OCI-LY1 (cell line): Measurements from ENCODE around the gene CFAP97.

Experiments
- H2AFZ ChIP-seq: fragments of 200-600 bp; sonication (generic), shearing (Covaris generic); 2 replicates; pipeline ENCODE4 v1.6.0; 2014; ENCODE audit warnings: antibody characterized with exemption, mild to moderate bottlenecking, low read length
- H3F3A ChIP-seq: fragments of 200-600 bp; sonication (generic), shearing (Covaris generic); 2 replicates; pipeline ENCODE4 v1.6.0; 2014; ENCODE audit warnings: mild to moderate bottlenecking, antibody characterized with exemption, low read length, moderate library complexity; ENCODE audit not compliant: insufficient read depth
- H3K27ac ChIP-seq: fragments of 200-600 bp; sonication (generic); 2 replicates; pipeline ENCODE4 v1.5.1; 2014; ENCODE audit warnings: low read length, mixed run types, mild to moderate bottlenecking, low read depth; ENCODE audit not compliant: poor library complexity, severe bottlenecking
- H3K27me3 ChIP-seq: fragments of 200-600 bp; sonication (generic); 2 replicates; pipeline ENCODE4 v1.6.0; 2014; ENCODE audit warnings: antibody characterized with exemption, mild to moderate bottlenecking, low read length, moderate library complexity; ENCODE audit not compliant: insufficient read depth
- H3K36me3 ChIP-seq: fragments of 200-600 bp; sonication (generic); 2 replicates; pipeline ENCODE4 v1.6.1; 2014; ENCODE audit warnings: mild to moderate bottlenecking, antibody characterized with exemption, low read length, moderate library complexity, mixed read lengths; ENCODE audit not compliant: insufficient read depth
- H3K4me1 ChIP-seq: fragments of 200-600 bp; sonication (generic); 2 replicates; pipeline ENCODE4 v1.5.1; 2014; ENCODE audit warnings: mild to moderate bottlenecking, low read length, moderate library complexity; ENCODE audit not compliant: insufficient read depth, severe bottlenecking
- H3K4me2 ChIP-seq: fragments of 200-600 bp; sonication (generic), shearing (Covaris generic); 2 replicates; pipeline ENCODE4 v1.6.1; 2014; ENCODE audit warnings: low read length
- H3K4me3 ChIP-seq: fragments of 200-600 bp; sonication (generic); 2 replicates; pipeline ENCODE4 v1.5.1; 2014; ENCODE audit warnings: low read length, low read depth, mild to moderate bottlenecking, mixed read lengths; ENCODE audit not compliant: poor library complexity, severe bottlenecking
- H3K79me2 ChIP-seq: fragments of 200-600 bp; shearing (Covaris generic); 2 replicates; pipeline ENCODE4 v1.6.1; 2016; ENCODE audit warnings: mixed run types, low read length, mixed read lengths; ENCODE audit not compliant: insufficient read depth
- H3K9ac ChIP-seq: fragments of 200-600 bp; sonication (generic), shearing (Covaris generic); 2 replicates; pipeline ENCODE4 v1.6.1; 2014; ENCODE audit warnings: mild to moderate bottlenecking, low read length, mixed read lengths
- H3K9me2 ChIP-seq: fragments of 200-600 bp; sonication (generic), shearing (Covaris generic); 2 replicates; pipeline ENCODE4 v1.6.1; 2014; ENCODE audit warnings: low read depth, mild to moderate bottlenecking, low read length, mixed read lengths
- H3K9me3 ChIP-seq: fragments of 200-600 bp; shearing (Covaris generic); 2 replicates; pipeline ENCODE4 v1.6.1; 2014; ENCODE audit warnings: low read length, mixed read lengths
- H4K20me1 ChIP-seq: fragments of 200-600 bp; sonication (generic), shearing (Covaris generic); 2 replicates; pipeline ENCODE4 v1.6.0; 2016; ENCODE audit warnings: mild to moderate bottlenecking, low read length; ENCODE audit not compliant: insufficient read depth
- CTCF ChIP-seq: fragments of 200-600 bp; sonication (generic), shearing (Covaris generic); IDR thresholded peaks from 2 replicates; pipeline ENCODE4 v1.5.1; 2017; ENCODE audit warnings: mild to moderate bottlenecking, antibody characterized with exemption, low read length, moderate library complexity, mixed read lengths
- EZH2 ChIP-seq: fragments of 200-600 bp; sonication (generic), shearing (Covaris generic); IDR thresholded peaks from 2 replicates; pipeline ENCODE4 v1.8.0; 2017; ENCODE audit warnings: borderline replicate concordance, mixed run types, mild to moderate bottlenecking, antibody characterized with exemption, low read length, moderate library complexity, mixed read lengths

CFAP97 gene

DNA sequence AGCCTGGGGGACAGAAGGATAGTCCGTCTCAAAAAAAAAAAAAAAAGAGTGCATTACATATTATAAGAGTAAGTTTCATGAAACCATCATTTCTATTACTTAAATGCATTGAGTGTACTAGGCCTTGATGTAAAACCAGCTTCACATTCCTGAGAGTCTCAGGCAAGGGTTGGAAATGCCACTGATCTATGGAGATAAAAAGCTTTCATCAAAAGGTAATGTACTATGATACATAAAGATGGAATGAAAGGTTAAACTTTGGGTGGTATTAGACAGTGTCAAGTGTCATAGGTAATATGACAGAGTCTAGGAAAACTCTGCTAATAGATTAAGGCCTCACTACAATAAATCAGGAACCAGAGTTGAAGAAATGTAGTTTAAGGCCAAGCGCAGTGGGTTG lies 7.4 kb downstream of the CFAP97 start:
- no peak overlapping the region for H3K4me3 ChIP-seq
- H2AFZ ChIP-seq, result no peak overlapping the region
- H3K36me3 ChIP-seq, result peaks cover 7% of the 10 kb centered on the region; the same call in 1 of the 2 replicates
- H3K79me2 ChIP-seq, result peaks cover 43% of the 10 kb centered on the region
- H3F3A ChIP-seq, result no peaks in the 10 kb centered on the region
- TF ChIP-seq CTCF (no peak), EZH2 (no peak)
- H3K4me1 ChIP-seq, result peaks cover 24% of the 10 kb centered on the region
- H3K27ac ChIP-seq, result no peak overlapping the region
- H3K9ac ChIP-seq, result no peak overlapping the region
- no peaks in the 10 kb centered on the region for H4K20me1 ChIP-seq
- no peak overlapping the region for H3K4me2 ChIP-seq
- no peaks in the 10 kb centered on the region for H3K9me3 ChIP-seq
- no peaks in the 10 kb centered on the region for H3K27me3 ChIP-seq
- no peaks in the 10 kb centered on the region for H3K9me2 ChIP-seq

GRCh38 chr4:185194924-185195888 lies 8.6 kb downstream of the CFAP97 start:
- Histone ChIP-seq H3K9me2 (no peaks in the 10 kb centered on the region), H3K79me2 (peaks cover 39% of the 10 kb centered on the region), H3K4me2 (no peak overlapping the region)

DNA sequence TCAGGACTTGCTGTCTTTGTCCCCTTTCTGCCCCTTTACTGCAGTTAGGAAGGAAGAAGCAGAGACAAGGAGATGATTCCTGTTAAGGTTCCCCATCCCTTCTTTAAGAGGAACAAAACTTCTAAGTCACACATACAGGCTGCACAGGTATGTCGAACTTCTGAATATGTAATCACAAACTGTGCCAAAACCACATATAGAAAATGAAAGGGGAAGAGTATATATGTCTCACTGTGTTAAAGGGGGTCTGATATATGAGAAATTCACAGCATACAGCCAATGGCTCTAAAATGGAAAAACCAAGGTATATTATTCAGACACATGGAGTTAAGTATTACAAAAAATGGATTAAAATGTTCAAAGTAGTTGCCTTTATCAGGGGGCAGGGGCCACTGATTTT lies 11.7 kb downstream of the CFAP97 start:
- H3K9ac ChIP-seq, result no peak overlapping the region
- no peaks in the 10 kb centered on the region for H3K9me2 ChIP-seq
- H3K27me3 ChIP-seq, result no peaks in the 10 kb centered on the region
- peaks cover 36% of the 10 kb centered on the region for H3K36me3 ChIP-seq
- H3K4me3 ChIP-seq, result no peak overlapping the region
- no peak overlapping the region for H3K27ac ChIP-seq
- no peaks in the 10 kb centered on the region for H4K20me1 ChIP-seq
- no peak for TF ChIP-seq EZH2
- TF ChIP-seq CTCF, result no peak
- H3K79me2 ChIP-seq, result peaks cover 41% of the 10 kb centered on the region
- no peak overlapping the region for H3K4me2 ChIP-seq
- no peaks in the 10 kb centered on the region for H3F3A ChIP-seq
- H3K9me3 ChIP-seq, result no peaks in the 10 kb centered on the region
- no peak overlapping the region for H2AFZ ChIP-seq
- peaks cover 42% of the 10 kb centered on the region for H3K4me1 ChIP-seq

More at GRCh38 chr4:185194924-185195888, 8.6 kb downstream of the CFAP97 start:
- Histone ChIP-seq H3K4me1 (peaks cover 34% of the 10 kb centered on the region), H3K9ac (no peak overlapping the region), H3K27me3 (no peaks in the 10 kb centered on the region), H3K9me3 (no peaks in the 10 kb centered on the region), H4K20me1 (no peaks in the 10 kb centered on the region), H3F3A (no peaks in the 10 kb centered on the region), H2AFZ (no peak overlapping the region), H3K4me3 (no peak overlapping the region), H3K27ac (no peak overlapping the region), H3K36me3 (peaks cover 14% of the 10 kb centered on the region; the same call in 1 of the 2 replicates)
- TF ChIP-seq CTCF (no peak), EZH2 (no peak)
